Keratinocyte (primary cell): ENCODE measurements around the gene PAX2. TPM values are rescaled to one million over a fixed set of nuclear protein-coding genes. Genes with fewer than 3 reads are reported as not detected.
A peak's percentile ranks its signal among the peaks of the same experiment; 100 is the strongest.

Experiments
- DNase-seq: peaks from one replicate; pipeline ENCODE4 v3.0.0-alpha.2; 2011; ENCODE audit warnings: low read depth, missing footprints, low spot score
- FAIRE-seq: peaks from 2 replicates; lab custom pipeline; 2011; peaks lifted over from hg19 to GRCh38; lab: Jason Lieb, UNC
- H2AFZ ChIP-seq: 2 replicates; pipeline ENCODE4 v1.6.0; 2012; ENCODE audit warnings: low read length, control low read depth, inconsistent platforms; ENCODE audit not compliant: control insufficient read depth
- H3K27ac ChIP-seq: 2 replicates; pipeline ENCODE4 v1.5.1; 2011; ENCODE audit warnings: low read length; ENCODE audit not compliant: control insufficient read depth, insufficient read depth
- H3K27me3 ChIP-seq: 3 replicates; pipeline ENCODE4 v1.6.0; 2011; ENCODE audit warnings: low read length; ENCODE audit not compliant: control insufficient read depth, insufficient read depth; ENCODE audit errors: extremely low read depth
- H3K36me3 ChIP-seq, 2 experiments: 2 replicates in 1 of 2; 3 replicates in 1 of 2; pipeline ENCODE4 v1.5.1; 2011; ENCODE audit warnings: low read length in 2 of 2, mild to moderate bottlenecking in 1 of 2; ENCODE audit not compliant: control insufficient read depth in 2 of 2, insufficient read depth in 2 of 2; ENCODE audit errors: extremely low read depth in 1 of 2
- H3K4me1 ChIP-seq: 3 replicates; pipeline ENCODE4 v1.5.1; 2011; ENCODE audit warnings: low read length; ENCODE audit not compliant: control insufficient read depth, insufficient read depth; ENCODE audit errors: extremely low read depth
- H3K4me2 ChIP-seq: 3 replicates; pipeline ENCODE4 v1.6.0; 2011; ENCODE audit warnings: low read depth, low read length; ENCODE audit not compliant: control insufficient read depth, insufficient read depth; ENCODE audit errors: extremely low read depth
- H3K4me3 ChIP-seq, 3 experiments: fragments of 200-600 bp in 1 of 3; sonication (generic) in 1 of 3; 2 replicates in 2 of 3; 3 replicates in 1 of 3; pipeline ENCODE4 v1.5.1; 2011 to 2016; ENCODE audit warnings: low read length in 3 of 3, mild to moderate bottlenecking in 3 of 3, control low read depth in 2 of 3, inconsistent platforms in 1 of 3, low read depth in 1 of 3, mixed read lengths in 1 of 3, mixed run types in 1 of 3, moderate library complexity in 1 of 3; ENCODE audit not compliant: control insufficient read depth in 2 of 3, insufficient read depth in 2 of 3; ENCODE audit errors: extremely low read depth in 1 of 3
- H3K79me2 ChIP-seq: 2 replicates; pipeline ENCODE4 v1.6.0; 2012; ENCODE audit warnings: low read length; ENCODE audit not compliant: control insufficient read depth, insufficient read depth
- H3K9ac ChIP-seq: 3 replicates; pipeline ENCODE4 v1.6.0; 2011; ENCODE audit warnings: low read length; ENCODE audit not compliant: control insufficient read depth, insufficient read depth; ENCODE audit errors: extremely low read depth
- H3K9me1 ChIP-seq: 3 replicates; pipeline ENCODE4 v1.6.0; 2011; ENCODE audit warnings: low read length; ENCODE audit not compliant: control insufficient read depth, insufficient read depth; ENCODE audit errors: extremely low read depth
- H3K9me3 ChIP-seq: 2 replicates; pipeline ENCODE4 v1.5.1; 2012; ENCODE audit warnings: low read depth, low read length; ENCODE audit not compliant: control insufficient read depth
- H4K20me1 ChIP-seq: 3 replicates; pipeline ENCODE4 v1.6.0; 2011; ENCODE audit warnings: low read length; ENCODE audit not compliant: control insufficient read depth, insufficient read depth; ENCODE audit errors: extremely low read depth
- EZH2 ChIP-seq: IDR thresholded peaks from one replicate; pipeline ENCODE4 v1.6.1; 2012; ENCODE audit warnings: inconsistent platforms, mild to moderate bottlenecking, low read length, moderate library complexity
- dilution Hi-C: fragments of 300-500 bp; cut with MboI; formaldehyde crosslinking; loops from one replicate; pipeline ENCODE4 v1.7.0; 2020; ENCODE audit warnings: low sequenced_read_pairs; ENCODE audit not compliant: extremely low pct_ligation_motif_present
- polyA plus RNA-seq, 5 experiments: library from polyadenylated mRNA; depleted of rRNA in 3 of 5; stranded (reverse) in 3 of 5; stranded (forward) in 1 of 5; unstranded in 1 of 5; fragments of >200 nt; gene quantifications; 1 replicate in 1 of 5; 2 replicates in 3 of 5; 3 replicates in 1 of 5; pipeline versions ENCODE4 v1.2.1 to v1.2.3, GENCODE V29; 2011 to 2012; ENCODE audit warnings: missing spikeins in 2 of 5, low read depth in 1 of 5, low replicate concordance in 1 of 5
- TF ChIP-seq, protein P1 (sequence below), 3 experiments: IDR thresholded peaks in 1 of 3; conservative IDR thresholded peaks in 1 of 3; optimal IDR thresholded peaks in 1 of 3; 2 replicates in 2 of 3; 3 replicates in 1 of 3; pipeline versions ENCODE3 to v1.5.1; 2011; ENCODE audit warnings: low read length in 3 of 3, mild to moderate bottlenecking in 3 of 3, moderate library complexity in 2 of 3, control low read depth in 1 of 3, inconsistent platforms in 1 of 3; ENCODE audit not compliant: insufficient read depth in 2 of 3; ENCODE audit errors: extremely low read depth in 1 of 3

The PAX2 gene
- polyA plus RNA-seq, 1 donor (not counting 4 experiments of a cell fraction or from before 2014, with no cell fraction given), result not detected

DNA sequence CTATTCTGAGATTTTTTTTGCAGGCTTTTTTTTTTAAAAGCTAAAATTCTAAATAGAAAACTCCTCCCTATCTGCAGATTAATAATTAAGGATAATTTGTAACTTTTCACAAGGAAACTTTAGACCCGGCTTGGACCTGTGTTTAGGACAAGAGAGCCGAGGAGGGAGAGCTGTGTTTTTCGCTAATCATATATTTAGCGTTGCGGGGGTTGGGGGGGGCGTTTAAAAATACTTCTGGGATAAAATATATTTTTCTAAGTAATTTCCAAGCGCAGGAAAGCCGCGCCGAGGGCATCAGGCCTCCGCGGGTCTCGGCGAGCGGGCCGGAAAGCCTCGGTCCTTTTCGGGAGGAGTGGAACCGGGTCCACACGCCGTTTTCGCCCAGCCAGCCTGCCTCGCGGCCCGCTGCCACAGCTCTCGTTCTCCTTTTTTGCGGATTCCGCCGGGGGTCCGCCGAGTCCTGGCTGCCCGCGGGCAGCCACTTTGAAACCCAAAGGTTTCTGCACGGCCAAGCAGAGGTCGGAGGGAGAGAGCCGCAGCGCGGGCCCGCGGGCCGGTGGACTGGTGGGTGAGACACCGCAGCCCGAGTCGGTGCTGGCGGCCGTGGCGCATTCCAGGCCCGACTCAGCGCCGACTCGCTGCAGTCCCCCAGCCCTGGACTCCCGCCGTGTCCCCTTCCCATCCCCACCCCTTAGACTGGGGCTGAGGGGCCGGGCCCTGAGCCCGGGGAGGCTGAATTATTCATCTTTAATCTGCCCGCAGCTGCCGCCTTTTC is 2.3 kb downstream of the PAX2 start:
- no peak for DNase-seq
- no peaks in the 10 kb centered on the region for H3K9me1 ChIP-seq
- dilution Hi-C loops, result no loop called here
- H2AFZ ChIP-seq, result no peak overlapping the region
- peaks cover 8% of the 10 kb centered on the region for H4K20me1 ChIP-seq
- TF ChIP-seq EZH2, result no peak
- TF ChIP-seq, protein P1, sequence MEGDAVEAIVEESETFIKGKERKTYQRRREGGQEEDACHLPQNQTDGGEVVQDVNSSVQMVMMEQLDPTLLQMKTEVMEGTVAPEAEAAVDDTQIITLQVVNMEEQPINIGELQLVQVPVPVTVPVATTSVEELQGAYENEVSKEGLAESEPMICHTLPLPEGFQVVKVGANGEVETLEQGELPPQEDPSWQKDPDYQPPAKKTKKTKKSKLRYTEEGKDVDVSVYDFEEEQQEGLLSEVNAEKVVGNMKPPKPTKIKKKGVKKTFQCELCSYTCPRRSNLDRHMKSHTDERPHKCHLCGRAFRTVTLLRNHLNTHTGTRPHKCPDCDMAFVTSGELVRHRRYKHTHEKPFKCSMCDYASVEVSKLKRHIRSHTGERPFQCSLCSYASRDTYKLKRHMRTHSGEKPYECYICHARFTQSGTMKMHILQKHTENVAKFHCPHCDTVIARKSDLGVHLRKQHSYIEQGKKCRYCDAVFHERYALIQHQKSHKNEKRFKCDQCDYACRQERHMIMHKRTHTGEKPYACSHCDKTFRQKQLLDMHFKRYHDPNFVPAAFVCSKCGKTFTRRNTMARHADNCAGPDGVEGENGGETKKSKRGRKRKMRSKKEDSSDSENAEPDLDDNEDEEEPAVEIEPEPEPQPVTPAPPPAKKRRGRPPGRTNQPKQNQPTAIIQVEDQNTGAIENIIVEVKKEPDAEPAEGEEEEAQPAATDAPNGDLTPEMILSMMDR (optimal IDR thresholded peaks at IDR 0.05 in 1 of 3, IDR thresholded peaks at IDR 0.05 in 1 of 3, conservative IDR thresholded peaks at IDR 0.05 in 1 of 3; ENCODE audit: extremely low read depth in 1 of 3, insufficient read depth in 2 of 3, low read length in 3 of 3), result no peak
- H3K27ac ChIP-seq, result no peak overlapping the region
- H3K9me3 ChIP-seq, result no peaks in the 10 kb centered on the region
- no peak overlapping the region for H3K9ac ChIP-seq
- H3K4me1 ChIP-seq, result peaks cover 3% of the 10 kb centered on the region
- H3K27me3 ChIP-seq, result peaks cover 99% of the 10 kb centered on the region
- no peaks in the 10 kb centered on the region for H3K36me3 ChIP-seq
- H3K4me2 ChIP-seq, result no peak overlapping the region
- no peaks in the 10 kb centered on the region for H3K79me2 ChIP-seq
- H3K4me3 ChIP-seq, result no peak overlapping the region
- FAIRE-seq, result no peak

DNA sequence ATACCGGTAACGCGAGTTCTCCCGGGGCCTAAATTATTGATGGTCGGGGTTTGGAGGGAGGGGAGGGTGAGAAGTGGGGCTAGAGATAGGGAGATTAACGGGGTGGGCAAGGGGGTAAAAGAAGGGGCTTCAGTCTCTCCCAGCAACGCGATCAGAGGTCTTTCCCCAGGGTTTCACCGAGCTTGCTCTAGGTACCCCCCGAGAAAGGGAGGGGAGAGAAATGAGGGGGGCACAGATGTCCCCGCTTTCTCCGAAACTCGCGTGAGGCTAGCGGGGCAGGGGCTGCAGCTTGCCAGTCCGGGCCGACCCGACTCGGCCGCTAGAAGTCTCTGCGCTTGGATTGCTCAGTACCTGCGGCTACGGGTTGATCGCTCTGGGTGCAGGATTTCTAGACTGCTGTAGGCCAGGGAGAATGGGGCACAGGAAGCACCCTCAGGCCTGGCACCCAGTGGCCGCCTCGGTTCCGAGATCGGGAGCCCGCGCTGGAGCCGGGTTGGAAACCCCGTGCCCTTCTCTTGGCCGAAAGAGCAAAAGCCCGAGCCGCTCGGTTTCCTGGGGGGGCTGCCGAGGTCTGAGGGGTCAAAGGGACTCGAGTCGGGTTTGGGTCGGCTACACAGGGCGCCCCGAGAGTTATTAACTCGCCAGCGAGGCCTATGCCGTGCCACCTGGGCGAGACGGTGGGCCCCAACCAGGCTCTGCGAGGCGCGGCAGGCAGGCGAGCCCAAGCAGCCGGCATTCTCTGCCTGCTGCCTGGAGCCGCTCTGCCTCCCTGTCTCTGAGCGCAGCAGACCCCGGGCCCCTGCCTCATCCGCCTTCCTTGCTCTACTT is 3.1 kb downstream of the PAX2 start:
- Histone ChIP-seq H3K4me1 (peaks cover 3% of the 10 kb centered on the region), H3K4me3 (no peak overlapping the region), H3K36me3 (no peaks in the 10 kb centered on the region), H3K9ac (no peak overlapping the region), H3K27me3 (peaks cover 99% of the 10 kb centered on the region), H2AFZ (no peak overlapping the region), H4K20me1 (peaks cover 8% of the 10 kb centered on the region), H3K9me1 (no peaks in the 10 kb centered on the region), H3K9me3 (no peaks in the 10 kb centered on the region), H3K4me2 (no peak overlapping the region), H3K79me2 (no peaks in the 10 kb centered on the region), H3K27ac (no peak overlapping the region)
- FAIRE-seq (no peak), DNase-seq (no peak)
- dilution Hi-C loops, result no loop called here
- TF ChIP-seq, protein P1 (optimal IDR thresholded peaks at IDR 0.05 in 1 of 3, IDR thresholded peaks at IDR 0.05 in 1 of 3, conservative IDR thresholded peaks at IDR 0.05 in 1 of 3; ENCODE audit: extremely low read depth in 1 of 3, insufficient read depth in 2 of 3, low read length in 3 of 3), result no peak
- TF ChIP-seq EZH2, result peak; percentile 92
